GM19372 (cell line): ENCODE data around the gene PPME1.

ENCODE experiments used
- ATAC-seq: cut with Tn5 transposase; IDR thresholded peaks from one replicate; pipeline ENCODE4 v1.9.1; 2021; ENCODE audit warnings: mild to moderate bottlenecking, low read depth, moderate library complexity; ENCODE audit not compliant: unreplicated experiment

Gene PPME1

DNA sequence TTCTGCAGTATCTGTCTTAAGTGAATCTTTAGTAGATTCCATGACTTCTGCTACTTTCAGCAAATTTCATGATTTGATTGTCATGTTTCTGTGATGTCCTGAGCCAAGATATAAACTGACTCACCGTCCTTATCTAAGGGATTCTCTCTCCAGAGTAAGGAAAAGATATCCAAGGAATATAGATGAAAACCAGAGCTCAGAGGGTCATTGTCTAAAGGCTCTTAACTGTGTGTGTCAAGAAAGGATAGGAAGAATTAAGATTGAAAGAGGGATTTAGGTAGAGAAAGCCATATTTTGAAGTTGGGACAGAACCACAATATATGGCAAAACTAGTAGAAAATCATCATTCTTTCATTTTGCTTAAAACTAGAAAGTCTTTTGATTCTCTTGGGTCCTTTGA lies 50.7 kb downstream of the PPME1 start:
- no peak for ATAC-seq

DNA sequence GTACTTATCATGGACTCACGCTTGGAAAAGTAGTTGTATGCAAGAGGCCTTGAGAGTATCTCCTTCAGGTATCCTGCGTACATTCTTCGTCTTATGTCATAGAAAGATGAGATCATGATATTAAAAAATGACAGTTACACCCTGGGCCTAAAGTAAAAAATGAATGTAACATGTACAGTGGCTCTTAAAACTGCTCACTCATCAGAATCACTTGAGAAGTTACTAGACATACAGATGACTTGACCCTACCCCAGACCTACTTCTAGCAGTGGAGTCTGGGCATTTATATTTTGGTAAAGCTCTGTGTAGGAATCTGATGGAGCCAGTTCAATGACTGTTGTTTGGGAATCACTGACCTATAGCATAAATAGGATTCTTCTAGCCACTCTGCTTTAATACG lies 54.5 kb downstream of the PPME1 start:
- ATAC-seq: no peak

DNA sequence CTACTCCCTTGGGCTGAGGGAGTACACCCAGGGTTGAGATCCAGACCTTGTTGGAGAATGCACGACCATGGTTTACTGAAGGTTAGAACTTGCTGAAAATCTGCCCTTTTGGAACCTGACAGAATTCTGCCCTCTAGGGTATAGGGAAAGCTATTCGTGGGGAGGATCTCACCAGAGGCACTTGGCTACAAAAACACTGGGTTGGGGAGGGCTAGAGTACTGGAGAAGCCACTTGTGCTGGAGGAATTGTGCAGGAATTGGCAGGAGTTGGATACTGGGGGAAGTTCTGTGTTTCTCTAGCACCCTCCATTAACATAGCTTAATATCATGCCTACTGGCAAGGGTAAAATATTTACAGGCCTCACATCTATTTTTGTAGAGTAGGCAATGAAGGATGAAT lies 55.8 kb downstream of the PPME1 start:
- ATAC-seq: no peak

DNA sequence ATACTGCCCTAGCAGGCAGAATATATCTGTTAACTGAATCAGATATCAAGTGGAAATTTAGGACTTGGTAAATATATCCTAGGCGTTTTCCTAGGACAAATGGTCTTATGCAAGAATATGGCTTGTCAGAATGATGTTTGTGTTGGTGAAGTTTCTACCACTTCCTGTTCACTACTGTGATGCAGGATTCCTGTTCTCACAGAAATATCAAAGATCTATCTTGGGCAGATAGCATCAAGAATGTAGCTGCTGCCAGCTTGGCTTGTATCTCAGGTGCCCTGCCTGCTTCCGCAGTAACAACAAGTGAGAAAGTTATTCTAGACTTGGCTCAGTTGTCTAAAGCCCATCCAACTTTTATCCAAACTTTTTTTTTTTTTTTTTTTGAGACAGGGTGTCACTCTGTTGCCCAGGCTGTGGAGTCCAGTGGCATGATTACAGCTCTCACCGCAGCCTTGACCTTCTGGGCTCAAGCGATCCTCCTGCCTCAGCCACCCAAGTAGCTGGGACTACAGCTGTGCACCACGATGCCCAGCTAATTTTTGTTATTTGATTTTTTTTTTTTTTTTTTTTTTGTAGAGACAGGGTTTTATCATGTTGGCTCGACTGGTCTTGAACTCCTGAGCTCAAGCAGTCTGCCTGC lies 61.3 kb downstream of the PPME1 start:
- no peak for ATAC-seq

DNA sequence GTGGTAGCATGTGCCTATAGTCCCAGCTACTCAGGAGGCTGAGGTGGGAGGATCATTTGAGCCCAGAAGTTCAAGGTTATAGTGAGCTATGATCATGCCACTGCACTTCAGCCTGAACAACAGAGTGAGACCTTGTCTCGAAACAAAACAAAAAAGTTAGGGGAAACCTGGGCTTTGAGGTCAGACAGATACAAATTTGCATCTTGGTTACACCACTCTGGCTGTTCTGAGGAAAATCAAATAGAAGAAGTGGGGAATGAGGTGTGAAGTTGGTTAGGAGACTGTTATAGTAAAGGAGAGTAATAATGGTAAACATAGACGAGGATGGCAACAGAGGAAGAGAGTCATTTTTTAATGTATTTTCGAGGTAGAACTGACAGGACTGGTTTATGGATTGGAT lies 62.6 kb downstream of the PPME1 start:
- no peak for ATAC-seq

DNA sequence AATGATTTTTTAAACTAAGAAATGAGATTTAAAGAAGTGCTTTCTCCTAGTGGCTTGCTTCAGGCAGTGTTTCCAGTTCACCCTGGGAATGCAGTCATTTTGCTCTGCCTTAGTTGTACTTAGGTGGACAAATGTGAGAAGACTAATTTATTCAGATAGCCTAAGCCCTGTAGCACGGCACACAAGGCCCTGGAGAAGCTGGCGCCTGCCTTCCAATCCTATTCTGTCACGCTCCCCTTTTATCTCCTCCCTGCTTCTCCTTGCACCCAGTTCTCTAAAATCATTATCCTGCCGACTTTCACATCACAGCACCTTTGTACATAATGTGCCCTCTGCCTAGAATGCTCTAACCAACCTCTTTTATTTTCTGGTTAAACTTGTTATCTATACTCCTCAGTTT lies 64.0 kb downstream of the PPME1 start:
- no peak for ATAC-seq

DNA sequence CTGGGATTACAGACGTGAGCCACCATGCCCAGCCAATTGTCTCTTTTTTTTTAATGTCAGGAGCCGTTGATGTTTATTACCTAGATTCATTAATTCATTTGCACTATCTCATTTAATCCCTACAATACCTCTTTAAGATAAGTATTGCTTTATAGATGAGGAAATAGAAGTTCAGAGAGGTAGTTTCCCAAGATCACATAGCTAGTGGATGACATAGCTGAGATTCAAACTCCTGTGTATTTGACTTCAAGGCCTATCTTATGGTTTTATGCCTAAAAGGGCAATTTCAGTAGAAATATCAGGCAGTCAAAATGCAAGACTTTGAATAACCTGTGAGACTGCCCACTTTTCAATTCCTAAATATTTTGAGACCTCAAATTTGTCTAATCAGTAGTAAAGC lies 66.5 kb downstream of the PPME1 start:
- no peak for ATAC-seq

DNA sequence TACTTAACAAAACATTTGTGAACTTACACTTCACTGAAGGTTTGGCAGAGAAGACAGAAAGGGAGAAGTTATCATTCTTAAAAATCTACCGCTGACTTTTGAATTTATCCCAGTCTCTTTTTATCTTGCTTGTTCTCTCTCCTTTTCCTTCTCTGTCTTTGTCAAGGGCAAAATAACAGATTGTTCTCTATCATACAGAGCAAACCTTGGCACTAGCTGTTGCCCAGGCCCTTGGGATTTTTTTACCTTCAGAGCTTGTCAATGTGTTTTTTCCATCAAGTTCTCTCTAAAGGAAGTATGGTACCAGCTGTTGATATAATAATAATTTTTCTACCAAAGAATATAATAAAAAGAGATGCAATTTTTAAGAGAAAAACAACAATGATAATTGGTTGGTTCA lies 67.2 kb downstream of the PPME1 start:
- ATAC-seq: no peak

DNA sequence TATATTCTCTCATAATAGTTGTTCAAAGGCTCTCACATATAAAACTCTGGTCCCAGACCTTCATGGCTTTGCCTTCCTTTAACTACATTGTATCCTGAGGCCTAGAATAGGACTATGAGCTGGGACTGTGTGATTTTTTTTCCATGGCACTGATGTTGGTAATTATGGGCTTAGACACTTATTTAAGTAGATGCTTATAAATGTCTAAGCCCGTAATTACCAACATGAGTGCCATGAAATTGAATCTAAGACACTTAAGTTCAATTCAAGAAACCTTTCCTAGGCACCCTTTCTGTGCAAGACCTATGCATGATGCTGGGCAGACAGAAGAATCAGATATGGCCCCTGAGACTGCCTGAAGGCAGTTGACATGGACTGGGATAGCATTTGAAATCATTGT lies 77.4 kb downstream of the PPME1 start:
- no peak for ATAC-seq

DNA sequence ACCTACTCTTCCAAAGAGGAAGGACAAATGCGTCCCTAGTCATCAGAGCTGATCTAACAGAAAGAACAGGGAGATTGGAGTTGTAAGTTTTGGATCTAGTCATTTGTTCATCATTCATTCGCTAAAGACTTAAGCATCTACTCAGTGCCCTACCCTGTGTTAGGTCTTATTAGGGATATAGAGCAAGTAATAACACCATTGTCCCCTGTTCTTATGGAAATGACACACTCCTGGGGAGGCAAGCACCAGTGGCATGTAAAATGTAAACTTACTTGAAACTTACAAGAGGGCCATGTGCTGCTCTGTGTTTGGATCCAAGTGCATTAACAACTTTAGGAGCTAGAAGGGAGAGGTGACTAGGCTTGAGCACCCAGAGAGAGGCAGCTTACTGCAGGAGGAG lies 78.4 kb downstream of the PPME1 start:
- ATAC-seq: no peak

DNA sequence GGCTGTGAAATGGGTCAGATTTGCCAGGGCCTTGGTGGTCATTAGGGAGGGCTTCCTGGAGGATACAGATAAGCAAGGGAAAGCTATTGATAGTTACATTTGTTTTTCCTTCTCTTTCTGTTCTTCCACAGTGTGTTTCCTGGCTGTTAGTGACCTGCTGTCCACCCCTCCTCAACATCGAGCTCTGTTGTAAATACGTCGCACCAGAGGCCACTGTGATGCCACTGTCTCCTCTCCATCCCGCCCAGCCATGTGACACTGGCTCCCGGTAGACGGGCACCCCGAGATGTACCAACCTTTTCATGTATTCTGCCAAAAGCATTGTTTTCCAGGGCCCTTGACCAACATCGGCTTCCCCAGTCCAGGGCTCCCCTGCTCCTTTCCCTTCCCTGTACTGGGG lies 82.3 kb downstream of the PPME1 start:
- no peak for ATAC-seq

DNA sequence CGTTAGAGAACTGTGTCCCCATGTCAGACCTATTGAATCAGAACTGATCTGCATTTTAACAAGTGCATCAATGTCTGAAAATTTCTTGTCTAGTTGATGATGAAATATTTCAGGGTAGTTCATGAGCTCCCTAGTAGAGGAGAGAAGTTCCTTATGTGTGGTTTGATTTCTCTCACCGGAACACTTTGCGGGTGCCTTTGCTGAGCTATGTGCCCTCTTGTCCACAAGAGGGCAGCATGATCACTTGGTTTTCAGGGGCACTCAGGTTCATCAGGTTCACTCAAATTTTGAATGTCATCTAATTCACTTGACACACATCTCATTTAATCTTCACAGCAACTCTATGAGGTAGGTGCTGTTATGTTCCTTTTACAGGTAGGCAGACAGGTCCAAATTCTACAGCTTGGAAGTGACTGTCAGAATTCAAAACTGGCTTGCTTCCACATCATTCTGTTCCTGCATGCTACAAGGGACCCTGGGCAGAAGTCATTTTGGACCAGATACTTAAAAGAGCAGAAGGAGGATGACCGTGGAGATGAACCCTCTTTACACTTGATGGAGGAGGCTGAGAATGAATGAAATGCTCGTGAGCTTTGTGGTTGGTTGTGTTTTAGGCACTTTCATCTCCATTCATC lies 84.8 kb downstream of the PPME1 start:
- no peak for ATAC-seq

DNA sequence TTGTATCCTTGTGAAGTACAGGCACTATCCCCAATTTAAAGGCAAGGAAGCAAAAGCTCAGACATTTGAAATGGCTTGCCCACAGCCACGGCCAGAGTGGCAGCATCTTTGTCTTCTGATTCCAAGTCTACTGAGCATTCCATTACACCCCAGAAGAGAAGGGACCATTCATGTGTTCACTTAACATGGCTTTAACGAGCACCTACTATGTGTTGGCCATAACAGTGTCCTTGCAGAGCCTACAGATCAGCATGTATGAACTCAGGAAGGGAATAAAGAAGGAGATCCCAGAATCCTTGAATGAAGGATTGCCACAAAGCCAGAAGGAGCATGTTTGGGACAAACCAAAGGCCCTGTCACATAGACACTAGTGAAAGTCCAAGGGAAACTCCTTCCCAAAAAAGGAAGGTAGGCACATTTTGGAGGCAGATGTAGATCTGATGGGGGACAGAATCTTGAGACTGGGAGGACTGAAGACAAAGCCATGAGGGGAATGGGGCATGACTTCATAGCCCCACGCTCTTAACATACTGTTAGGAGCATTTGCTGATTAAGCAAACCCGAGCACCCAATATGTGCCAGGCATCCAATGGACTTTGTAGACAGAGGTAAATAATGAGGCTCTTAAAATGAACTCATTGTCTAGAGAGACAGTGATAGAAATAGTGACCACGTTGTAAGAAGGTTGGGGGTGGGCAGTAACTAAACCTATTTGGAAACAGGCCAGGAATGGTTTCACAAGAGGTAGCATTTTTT lies 85.5 kb downstream of the PPME1 start:
- no peak for ATAC-seq

DNA sequence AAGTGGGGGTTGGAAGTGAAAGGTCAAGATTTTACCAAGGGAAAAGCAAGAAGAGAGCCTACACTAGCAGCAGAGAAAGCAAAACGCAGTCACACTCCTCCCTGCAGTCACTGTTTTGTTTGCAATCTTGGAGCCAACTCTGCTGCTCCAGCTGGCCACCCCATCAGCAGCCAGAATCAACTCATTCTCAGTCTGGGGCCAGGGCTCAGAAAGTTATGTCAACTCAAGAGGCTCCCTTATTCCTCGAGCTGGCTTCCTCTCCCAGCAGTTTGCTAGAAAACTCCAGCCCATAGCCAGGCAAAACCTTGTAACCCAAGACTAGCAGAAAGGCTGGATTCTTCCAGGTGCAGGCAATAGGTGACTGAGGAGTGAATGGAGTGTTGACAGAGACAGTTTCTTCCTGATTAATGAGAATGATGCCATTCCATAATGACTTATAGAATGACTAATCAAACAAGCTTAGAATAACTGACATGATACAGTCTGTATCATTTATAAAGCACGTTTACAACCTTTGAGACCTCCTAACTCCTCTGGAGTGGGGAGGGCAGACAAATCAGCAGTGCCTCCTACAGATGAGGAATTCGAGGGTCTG lies 87.0 kb downstream of the PPME1 start:
- no peak for ATAC-seq

DNA sequence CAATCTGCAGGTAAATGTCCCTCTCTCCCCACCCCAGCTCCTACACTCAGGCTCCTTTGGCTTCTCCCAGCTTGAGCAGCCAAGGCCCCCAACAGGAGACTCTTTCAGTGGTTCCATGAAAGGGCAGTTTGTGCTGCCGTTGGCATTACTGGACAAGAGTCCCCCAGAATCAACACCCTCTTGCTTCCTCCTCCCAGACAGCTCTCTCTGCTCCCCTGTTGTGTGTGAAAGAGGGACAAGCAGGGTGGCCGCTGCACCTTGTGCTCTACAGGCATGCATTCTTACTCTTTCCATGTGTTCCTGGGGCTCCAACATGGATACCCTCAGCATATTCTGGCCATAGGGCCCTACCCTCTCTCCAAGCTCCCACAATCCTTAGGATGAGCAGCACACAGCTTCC lies 91.6 kb downstream of the PPME1 start:
- ATAC-seq: no peak

DNA sequence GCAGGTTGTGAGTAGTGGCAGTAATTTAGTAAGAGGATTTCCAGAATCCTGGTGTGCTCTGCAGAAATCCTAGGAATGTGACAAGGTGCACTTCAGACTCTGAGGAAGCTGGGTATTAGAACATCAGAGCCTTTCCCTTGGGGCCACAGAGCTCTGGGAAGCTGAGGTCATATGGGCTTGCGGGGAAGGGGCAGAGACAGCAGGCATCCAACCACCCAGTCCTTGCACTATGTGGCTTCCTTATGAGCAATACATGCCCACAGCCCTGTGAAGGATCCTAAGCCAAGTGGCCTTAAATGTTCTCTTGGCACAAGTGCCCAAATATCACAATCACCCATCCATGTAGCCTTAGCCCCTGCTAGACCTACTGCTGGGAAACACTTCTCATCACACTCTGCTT lies 94.2 kb downstream of the PPME1 start:
- no peak for ATAC-seq

DNA sequence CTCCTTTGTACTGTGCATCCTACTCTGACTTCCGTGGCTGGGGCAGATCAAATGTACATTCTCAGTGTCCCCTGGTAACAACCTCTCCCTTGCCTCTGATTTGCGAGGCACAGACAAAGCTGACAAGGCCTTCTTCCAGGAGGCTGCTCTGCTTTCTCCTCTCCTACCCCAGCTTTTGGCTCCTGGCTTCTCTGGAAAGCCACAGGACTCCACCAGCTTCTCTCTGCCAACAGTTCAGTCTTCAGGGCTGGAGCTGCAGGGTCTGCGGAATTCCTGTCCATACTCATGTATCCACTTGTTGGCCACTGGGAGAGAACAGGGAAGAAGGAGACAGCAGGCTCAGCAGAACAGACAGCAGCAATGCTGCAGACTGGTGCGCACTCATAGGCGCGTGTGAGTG lies 95.9 kb downstream of the PPME1 start:
- ATAC-seq: no peak

DNA sequence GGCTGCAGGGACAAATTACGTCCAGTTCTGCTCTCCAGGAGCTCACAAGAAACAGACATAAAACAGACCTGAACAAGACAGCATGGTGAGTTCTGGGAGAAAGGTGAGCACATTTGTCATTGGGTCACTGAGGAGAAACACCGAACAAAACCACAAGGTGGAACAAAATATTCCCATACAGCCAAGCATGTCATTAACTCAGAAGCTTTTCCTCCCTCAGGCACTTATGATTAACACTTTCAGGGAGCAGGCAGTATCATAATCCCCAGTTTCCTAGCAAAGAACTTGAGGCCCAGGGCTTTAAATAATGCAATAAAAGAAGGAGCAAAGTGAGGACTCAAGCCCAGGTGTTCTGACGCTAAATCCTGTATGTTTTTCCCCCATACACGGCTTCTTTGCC lies 97.4 kb downstream of the PPME1 start:
- ATAC-seq: no peak

DNA sequence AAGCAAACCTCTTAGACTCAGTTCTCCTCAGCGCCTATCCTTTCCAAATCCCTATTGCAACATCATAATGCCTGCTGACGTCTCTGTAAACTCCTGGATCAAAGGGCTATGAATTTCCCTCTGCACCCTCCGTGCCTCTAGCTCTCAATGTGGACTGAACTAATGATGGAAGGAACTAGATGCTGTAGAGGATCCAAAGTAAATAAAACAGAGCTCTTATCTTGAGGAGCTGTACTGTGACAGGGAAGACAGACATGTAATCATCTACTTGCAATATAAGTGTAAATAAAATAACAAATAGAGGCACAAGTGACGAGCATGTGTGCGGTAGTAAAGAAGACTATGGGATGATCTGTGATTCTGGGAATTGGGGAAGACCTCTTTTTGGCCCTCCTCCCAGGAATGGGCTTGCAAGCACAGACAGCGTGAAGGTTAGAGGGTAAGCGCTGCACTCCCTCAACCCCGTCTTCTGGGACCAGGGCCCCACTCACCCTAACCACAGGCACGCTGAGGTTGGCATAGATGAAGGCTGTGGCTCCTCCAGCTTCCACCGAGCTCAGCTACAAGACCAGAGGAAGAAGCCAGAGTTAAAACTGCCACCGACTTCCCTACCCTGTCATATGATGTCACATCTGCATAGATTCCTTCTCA lies 98.2 kb downstream of the PPME1 start:
- no peak for ATAC-seq

DNA sequence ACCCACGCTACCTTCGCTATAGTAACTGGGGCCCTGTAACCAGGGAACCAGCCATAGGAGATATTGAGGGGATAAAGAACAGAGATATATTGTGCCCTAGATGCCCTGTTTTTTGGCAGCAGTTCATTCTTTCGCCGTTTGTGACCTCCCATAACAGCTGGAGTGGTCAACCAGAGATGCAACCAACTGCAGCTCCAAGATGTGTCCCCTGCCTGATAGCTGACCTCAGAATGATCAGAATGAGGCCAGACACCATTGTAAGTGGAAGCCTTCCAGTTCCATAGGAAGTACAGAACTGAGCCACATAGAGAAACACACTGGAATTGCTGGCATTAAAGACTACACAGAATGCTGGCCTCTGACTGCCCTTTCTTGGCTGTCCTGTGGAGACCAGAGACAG lies 101.2 kb downstream of the PPME1 start:
- no peak for ATAC-seq

DNA sequence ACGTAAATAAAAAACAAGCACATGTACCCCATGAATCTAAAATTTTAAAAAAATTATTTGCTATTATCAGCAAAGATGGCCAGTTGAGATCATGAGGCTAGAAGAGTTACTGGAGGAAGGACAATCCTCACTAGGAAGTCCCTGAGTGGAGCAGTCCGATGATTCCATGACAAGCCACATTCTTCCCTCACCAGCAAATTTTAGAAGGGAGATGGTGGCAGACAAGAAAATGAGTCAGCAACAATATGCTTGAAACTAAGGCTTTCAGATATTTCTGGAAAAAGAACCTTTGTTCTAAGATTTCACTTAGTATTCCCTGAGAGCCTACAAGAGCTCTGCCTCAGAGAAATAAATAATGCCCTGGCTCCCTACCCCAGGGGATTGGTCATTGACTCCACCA lies 105.5 kb downstream of the PPME1 start:
- no peak for ATAC-seq
